ENCODE measurements around the gene SLC16A14. TPM values are rescaled to one million over a fixed set of nuclear protein-coding genes. Genes with fewer than 3 reads are reported as not detected.

Gene SLC16A14
- total RNA-seq, 2 donors from 2014 or later = 5.3 to 7.9 TPM

DNA sequence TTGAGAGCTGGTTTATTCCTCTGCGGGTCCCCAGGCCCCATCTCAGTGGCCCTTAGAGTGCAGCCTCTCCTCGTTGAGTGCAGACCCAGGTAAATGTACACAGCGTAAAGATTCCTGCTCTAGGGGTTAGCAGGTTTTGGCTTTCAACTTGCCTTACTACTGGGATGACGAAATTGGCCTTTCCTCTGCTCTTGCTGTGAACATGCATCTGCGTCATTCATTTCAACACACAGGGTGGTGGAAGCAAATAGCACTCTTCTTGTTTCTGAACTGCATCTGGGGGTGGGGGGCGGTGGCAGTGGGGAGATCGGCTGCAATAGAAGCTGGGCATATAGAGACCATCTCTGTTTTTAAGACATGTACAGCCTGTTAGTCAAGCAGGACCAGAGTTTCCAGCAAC is 16.5 kb upstream of the SLC16A14 start:
- TF ChIP-seq, protein P1, sequence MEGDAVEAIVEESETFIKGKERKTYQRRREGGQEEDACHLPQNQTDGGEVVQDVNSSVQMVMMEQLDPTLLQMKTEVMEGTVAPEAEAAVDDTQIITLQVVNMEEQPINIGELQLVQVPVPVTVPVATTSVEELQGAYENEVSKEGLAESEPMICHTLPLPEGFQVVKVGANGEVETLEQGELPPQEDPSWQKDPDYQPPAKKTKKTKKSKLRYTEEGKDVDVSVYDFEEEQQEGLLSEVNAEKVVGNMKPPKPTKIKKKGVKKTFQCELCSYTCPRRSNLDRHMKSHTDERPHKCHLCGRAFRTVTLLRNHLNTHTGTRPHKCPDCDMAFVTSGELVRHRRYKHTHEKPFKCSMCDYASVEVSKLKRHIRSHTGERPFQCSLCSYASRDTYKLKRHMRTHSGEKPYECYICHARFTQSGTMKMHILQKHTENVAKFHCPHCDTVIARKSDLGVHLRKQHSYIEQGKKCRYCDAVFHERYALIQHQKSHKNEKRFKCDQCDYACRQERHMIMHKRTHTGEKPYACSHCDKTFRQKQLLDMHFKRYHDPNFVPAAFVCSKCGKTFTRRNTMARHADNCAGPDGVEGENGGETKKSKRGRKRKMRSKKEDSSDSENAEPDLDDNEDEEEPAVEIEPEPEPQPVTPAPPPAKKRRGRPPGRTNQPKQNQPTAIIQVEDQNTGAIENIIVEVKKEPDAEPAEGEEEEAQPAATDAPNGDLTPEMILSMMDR (IDR thresholded peaks at IDR 0.05) = no peak
- no peak for DNase-seq
- Histone ChIP-seq H3K27ac (no peak overlapping the region), H3K36me3 (no peaks in the 10 kb centered on the region), H3K4me3 (no peak overlapping the region), H3K4me1 (no peaks in the 10 kb centered on the region), H3K27me3 (no peaks in the 10 kb centered on the region), H3K9me3 (no peaks in the 10 kb centered on the region), H3K9ac (ENCODE audit: low read depth in 2 of 2, low read length in 2 of 2) (no peak overlapping the region)
- intact Hi-C loops (cut with DNase I) = no loop called here

DNA sequence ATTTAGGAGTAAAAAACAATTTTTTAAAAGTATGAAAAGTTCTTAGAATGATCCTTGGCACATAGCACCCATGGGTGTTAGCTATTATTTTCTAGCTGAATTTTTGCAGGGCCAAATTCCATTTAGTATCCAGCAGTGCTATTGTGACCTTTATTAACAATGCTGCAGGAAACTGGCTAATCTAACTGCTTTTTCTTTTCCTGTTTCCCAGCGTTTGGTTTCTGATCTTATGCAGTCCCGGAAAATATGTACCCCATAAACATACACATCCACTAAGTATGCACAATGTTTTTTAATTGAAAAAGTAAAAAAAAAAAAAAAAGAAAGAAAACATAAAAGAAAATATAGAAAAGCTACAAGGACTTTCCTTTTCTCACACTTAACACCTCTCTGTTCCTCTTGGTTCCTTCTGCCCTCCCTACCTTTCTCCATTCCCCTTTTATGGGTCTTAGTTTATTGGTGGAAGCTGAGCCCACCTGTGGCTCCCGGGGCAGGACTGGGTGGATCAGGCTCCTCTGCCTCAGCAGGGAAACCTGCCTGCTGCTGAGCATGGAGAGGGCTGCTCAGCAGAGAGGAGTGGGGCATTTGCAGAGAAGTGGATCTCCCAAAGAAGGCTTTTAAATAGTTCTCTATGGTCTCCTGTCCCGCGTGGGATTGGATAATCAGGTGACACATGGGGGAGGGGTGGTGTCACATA is 9.3 kb upstream of the SLC16A14 start:
- H3K27me3 ChIP-seq = no peaks in the 10 kb centered on the region
- no peak overlapping the region for H3K27ac ChIP-seq
- H3K9ac ChIP-seq (ENCODE audit: low read depth in 2 of 2, low read length in 2 of 2) = no peak overlapping the region
- H3K9me3 ChIP-seq = no peaks in the 10 kb centered on the region
- TF ChIP-seq, protein P1 (IDR thresholded peaks at IDR 0.05) = no peak
- DNase-seq = no peak
- no peak overlapping the region for H3K4me3 ChIP-seq
- no peaks in the 10 kb centered on the region for H3K4me1 ChIP-seq
- intact Hi-C loops (cut with DNase I) = no loop called here
- H3K36me3 ChIP-seq = no peaks in the 10 kb centered on the region

DNA sequence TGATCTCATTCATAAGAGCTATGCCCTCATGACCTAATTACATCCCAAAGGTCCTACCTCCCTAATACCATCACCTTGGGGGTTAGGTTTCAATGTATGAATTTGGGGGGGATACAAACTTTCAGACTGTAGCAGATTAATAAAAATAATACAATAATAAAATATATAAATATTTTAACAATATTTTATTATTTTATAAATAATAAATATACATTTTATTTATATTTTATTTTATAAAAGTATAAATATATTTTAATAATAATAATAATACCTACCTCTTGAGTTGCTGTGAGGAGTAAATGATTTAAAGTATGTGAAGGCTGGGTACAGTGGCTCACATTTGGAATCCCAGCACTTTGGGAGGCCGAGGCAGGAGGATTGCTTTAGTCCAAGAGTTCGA is 8.1 kb upstream of the SLC16A14 start:
- H3K9me3 ChIP-seq = no peaks in the 10 kb centered on the region
- no peaks in the 10 kb centered on the region for H3K4me1 ChIP-seq
- H3K27ac ChIP-seq = no peak overlapping the region
- no peak for DNase-seq
- H3K27me3 ChIP-seq = no peaks in the 10 kb centered on the region
- no peak overlapping the region for H3K4me3 ChIP-seq
- no peak overlapping the region for H3K9ac ChIP-seq (ENCODE audit: low read depth in 2 of 2, low read length in 2 of 2)
- intact Hi-C loops (cut with DNase I) = no loop called here
- no peaks in the 10 kb centered on the region for H3K36me3 ChIP-seq
- TF ChIP-seq, protein P1 (IDR thresholded peaks at IDR 0.05) = no peak

DNA sequence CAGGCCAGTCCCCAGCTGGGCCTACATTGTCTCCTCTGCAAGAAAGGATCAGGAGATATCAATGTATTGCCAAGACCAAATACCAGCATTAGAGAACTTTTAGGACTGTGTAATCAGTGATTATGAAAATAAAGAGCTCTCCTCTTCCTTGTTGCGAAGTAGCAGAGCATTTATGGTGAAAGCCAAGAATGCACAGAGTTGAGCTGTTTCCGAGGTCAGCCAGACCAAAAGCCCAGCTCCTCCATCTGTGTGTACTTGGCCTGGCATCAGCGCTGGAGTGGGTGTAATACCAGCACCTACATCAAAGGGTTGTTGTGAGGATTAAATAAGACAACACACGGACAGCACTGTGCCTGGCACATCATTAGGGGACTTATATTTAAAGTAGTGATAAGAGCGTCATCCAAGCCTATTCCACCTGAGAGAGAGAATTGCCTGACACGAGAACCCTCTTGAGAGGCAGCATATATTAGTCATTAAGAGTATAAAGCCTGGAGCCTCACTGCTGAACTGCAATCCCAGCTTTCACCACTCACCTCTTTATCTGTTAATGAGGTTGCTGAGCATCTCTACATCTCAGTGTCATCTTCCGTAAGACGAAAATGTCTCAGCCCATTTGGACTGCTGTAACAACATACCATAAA is 7.4 kb upstream of the SLC16A14 start:
- no peak overlapping the region for H3K9ac ChIP-seq (ENCODE audit: low read depth in 2 of 2, low read length in 2 of 2)
- TF ChIP-seq, protein P1 (IDR thresholded peaks at IDR 0.05) = no peak
- H3K4me3 ChIP-seq = no peak overlapping the region
- H3K27me3 ChIP-seq = no peaks in the 10 kb centered on the region
- intact Hi-C loops (cut with DNase I) = no loop called here
- no peaks in the 10 kb centered on the region for H3K4me1 ChIP-seq
- H3K9me3 ChIP-seq = no peaks in the 10 kb centered on the region
- DNase-seq = no peak
- H3K27ac ChIP-seq = no peak overlapping the region
- H3K36me3 ChIP-seq = no peaks in the 10 kb centered on the region

DNA sequence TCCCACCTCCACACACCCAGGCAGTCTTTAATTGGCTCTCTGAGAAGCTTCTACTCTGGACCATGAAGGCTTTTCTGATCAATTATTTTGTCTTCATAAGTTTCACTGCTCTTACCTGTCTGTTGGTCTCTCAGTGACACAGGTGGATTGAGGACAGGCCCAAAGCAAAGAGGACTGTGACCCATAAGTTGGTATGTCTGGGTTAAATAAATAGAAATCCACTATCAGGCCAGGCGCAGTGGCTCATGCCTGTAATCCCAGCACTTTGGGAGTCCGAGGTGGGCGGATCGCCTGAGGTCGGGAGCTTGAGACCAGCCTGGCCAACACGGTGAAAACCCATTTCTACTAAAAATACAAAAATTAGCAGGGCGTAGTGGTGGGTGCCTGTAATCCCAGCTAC is 2.7 kb upstream of the SLC16A14 start:
- no peaks in the 10 kb centered on the region for H3K36me3 ChIP-seq
- no peak for DNase-seq
- H3K4me3 ChIP-seq = no peak overlapping the region
- no peak overlapping the region for H3K9ac ChIP-seq (ENCODE audit: low read depth in 2 of 2, low read length in 2 of 2)
- intact Hi-C loops (cut with DNase I) = no loop called here
- no peak overlapping the region for H3K27ac ChIP-seq
- TF ChIP-seq, protein P1 (IDR thresholded peaks at IDR 0.05) = no peak
- H3K9me3 ChIP-seq = no peaks in the 10 kb centered on the region
- H3K27me3 ChIP-seq = no peaks in the 10 kb centered on the region
- H3K4me1 ChIP-seq = no peaks in the 10 kb centered on the region
